Astrocyte of the spinal cord (primary cell): Measurements from ENCODE around the gene KCNAB2.

Experiments used
- DNase-seq: peaks from one replicate; pipeline ENCODE4 v3.0.0; 2011; ENCODE audit warnings: low read depth, low spot score
- H3K4me3 ChIP-seq: 2 replicates; pipeline ENCODE4 v1.5.1; 2011; ENCODE audit warnings: low read depth, mild to moderate bottlenecking, low read length, moderate library complexity
- in situ Hi-C: cut with HindIII; loops from 2 replicates; pipeline ENCODE4 v1.10.0; 2017; ENCODE audit warnings: low sequenced_read_pairs
- TF ChIP-seq, protein P1 (sequence below): IDR thresholded peaks from 2 replicates; pipeline ENCODE4 v1.5.1; 2012; ENCODE audit warnings: low read depth, mild to moderate bottlenecking, low read length, inconsistent platforms

KCNAB2 gene

DNA sequence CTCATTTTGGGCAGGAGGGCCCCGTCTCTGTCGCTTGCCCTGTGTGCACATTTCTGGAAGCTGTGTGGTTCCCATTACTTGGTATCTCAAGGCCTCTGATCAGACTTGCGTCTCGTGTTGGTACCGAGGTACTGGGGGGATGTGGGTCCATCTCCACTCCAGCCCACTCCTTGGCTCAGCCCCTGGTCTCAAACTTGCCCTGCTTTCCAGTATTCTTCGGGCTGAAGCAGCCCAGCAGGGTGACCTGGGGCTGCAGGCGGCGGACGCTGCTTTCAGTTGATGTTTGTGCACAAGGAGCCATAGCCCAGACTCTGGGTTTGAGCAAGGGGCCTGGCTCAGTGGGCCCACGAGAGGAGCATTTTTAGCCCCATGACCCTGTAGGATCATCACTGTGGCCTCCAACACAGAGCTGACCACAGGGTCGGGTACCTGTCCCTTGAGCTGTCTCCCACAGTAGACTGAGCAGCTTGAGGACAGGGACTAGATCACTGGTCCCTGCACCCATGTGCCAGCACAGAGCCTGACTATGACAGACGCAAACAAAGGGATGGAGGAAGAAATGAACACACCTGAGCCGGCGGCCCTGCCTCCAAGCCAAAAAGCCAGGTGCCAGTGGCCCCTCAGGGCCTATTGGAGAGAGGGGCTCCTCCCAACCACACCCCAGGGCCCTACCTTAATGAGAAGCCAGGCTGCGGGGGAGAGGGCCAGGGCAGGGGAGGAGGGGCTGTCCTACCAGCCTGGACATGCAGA is 87.6 kb downstream of the KCNAB2 start:
- in situ Hi-C loops = no loop called here
- no peak for DNase-seq
- TF ChIP-seq, protein P1, sequence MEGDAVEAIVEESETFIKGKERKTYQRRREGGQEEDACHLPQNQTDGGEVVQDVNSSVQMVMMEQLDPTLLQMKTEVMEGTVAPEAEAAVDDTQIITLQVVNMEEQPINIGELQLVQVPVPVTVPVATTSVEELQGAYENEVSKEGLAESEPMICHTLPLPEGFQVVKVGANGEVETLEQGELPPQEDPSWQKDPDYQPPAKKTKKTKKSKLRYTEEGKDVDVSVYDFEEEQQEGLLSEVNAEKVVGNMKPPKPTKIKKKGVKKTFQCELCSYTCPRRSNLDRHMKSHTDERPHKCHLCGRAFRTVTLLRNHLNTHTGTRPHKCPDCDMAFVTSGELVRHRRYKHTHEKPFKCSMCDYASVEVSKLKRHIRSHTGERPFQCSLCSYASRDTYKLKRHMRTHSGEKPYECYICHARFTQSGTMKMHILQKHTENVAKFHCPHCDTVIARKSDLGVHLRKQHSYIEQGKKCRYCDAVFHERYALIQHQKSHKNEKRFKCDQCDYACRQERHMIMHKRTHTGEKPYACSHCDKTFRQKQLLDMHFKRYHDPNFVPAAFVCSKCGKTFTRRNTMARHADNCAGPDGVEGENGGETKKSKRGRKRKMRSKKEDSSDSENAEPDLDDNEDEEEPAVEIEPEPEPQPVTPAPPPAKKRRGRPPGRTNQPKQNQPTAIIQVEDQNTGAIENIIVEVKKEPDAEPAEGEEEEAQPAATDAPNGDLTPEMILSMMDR = no peak
- H3K4me3 ChIP-seq = no peak overlapping the region

GRCh38 chr1:6134206-6134605 is 88.5 kb downstream of the KCNAB2 start:
- TF ChIP-seq, protein P1 = no peak
- no peak overlapping the region for H3K4me3 ChIP-seq
- no peak for DNase-seq
- in situ Hi-C loops = no loop called here

GRCh38 chr1:6134741-6135510 is 89.2 kb downstream of the KCNAB2 start:
- no peak overlapping the region for H3K4me3 ChIP-seq
- TF ChIP-seq, protein P1 = no peak

GRCh38 chr1:6136516-6137220 is 91.0 kb downstream of the KCNAB2 start:
- DNase-seq = no peak
- H3K4me3 ChIP-seq = no peak overlapping the region
- in situ Hi-C loops = no loop called here
- TF ChIP-seq, protein P1 = no peak

More at GRCh38 chr1:6134741-6135510, 89.2 kb downstream of the KCNAB2 start:
- DNase-seq = no peak
- in situ Hi-C loops = no loop called here

DNA sequence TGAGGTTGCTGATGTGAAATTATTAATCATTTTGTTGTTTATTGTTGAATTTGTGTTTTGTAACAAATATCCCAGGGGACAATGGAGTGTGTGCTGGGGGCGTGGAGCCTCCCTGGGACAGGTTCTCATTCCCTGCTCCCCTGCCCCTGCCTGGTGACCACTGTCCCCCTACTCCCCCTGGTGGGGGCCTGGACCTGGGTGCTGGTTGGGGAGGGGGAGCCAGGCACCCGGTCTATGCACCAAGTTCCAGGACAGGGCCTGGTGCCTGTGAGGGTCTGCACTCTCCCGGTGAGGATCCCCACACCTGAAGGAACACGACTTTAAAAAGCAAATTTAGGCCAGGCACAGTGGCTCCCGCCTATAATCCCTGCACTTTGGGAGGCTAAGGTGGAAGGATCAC is 92.1 kb downstream of the KCNAB2 start:
- no peak overlapping the region for H3K4me3 ChIP-seq
- in situ Hi-C loops = no loop called here
- no peak for DNase-seq
- TF ChIP-seq, protein P1 = no peak

DNA sequence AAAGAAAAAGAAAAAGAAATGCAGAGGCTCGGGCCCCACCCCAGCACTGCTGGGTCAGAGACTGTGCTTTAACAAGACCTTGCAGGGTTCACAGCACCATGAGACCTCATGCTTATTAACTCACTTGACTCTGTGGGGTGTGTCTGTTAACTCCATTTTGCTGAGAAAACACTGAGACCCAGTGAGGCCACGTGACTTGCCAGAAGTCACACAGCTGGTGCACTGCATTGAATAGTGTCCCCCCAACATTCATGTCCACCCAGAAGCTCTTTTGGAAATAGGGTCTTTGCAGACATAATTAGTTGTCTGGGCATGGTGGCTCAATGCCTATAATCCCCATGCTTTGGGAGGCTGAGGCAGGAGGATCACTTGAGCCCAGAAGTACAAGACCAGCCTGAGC is 94.7 kb downstream of the KCNAB2 start:
- TF ChIP-seq, protein P1 = no peak
- in situ Hi-C loops = no loop called here
- DNase-seq = no peak

More for the DNA sequence above, 94.7 kb downstream of the KCNAB2 start:
- no peak overlapping the region for H3K4me3 ChIP-seq
